NT2/D1 (cell line): ENCODE data around the gene CLEC18C.
"Not testable (repeated sequence)": the region's sequence is repeated elsewhere in the genome, so short reads cannot be mapped to it uniquely, and the experiment has no call there.

Source experiments
- SUZ12 ChIP-seq: IDR thresholded peaks from 2 replicates; pipeline ENCODE4 v1.6.1; 2011; ENCODE audit not compliant: insufficient read length, insufficient read depth; ENCODE audit errors: extremely low read depth
- ZNF274 ChIP-seq: IDR thresholded peaks from 2 replicates; pipeline ENCODE4 v1.6.1; 2011; ENCODE audit warnings: mild to moderate bottlenecking, low read depth, low read length

DNA sequence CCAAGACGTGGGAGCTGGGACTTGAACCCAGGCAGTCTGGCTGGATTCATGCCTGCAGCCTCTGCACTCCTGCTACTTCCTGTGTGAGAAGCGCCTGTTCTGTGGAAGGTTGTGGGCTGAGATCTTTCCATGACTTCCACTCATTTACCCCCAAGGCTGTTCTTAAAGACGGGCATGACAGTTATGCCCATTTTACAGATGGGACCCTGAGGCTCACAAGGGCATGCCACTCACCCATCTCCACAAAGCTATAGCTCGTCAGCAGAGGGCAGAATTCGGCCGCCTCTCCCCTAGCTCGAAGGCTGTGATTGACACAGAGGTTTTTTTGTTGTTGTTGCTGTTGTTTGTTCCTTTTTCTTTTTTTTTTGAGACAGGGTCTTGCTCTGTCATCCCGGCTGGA lies 26.5 kb downstream of the CLEC18C start:
- TF ChIP-seq SUZ12, ZNF274: not testable (repeated sequence)
